ENCODE measurements around the gene FGF18.
"Not testable (repeated sequence)": the region's sequence is repeated elsewhere in the genome, so short reads cannot be mapped to it uniquely, and the experiment has no call there.

Gene FGF18

GRCh38 chr5:171494452-171495121 lies 75.1 kb downstream of the FGF18 start:
- 0 out of 2 replicates have a peak overlapping the region, but pooled peaks have one; percentile 12 for H3K4me3 ChIP-seq (ENCODE audit: low read depth, low read length)
- no peak for TF ChIP-seq CTCF (IDR thresholded peaks at IDR 0.05; ENCODE audit: low read depth, low read length)

- no peak for TF ChIP-seq CTCF (IDR thresholded peaks at IDR 0.05; ENCODE audit: low read depth, low read length)
- H3K4me3 ChIP-seq (ENCODE audit: low read depth, low read length), result no peak overlapping the region
Observed at GRCh38 chr5:171495122-171495700, 75.8 kb downstream of the FGF18 start.

- no peak overlapping the region for H3K4me3 ChIP-seq (ENCODE audit: low read depth, low read length)
- no peak for TF ChIP-seq CTCF (IDR thresholded peaks at IDR 0.05; ENCODE audit: low read depth, low read length)
Observed at GRCh38 chr5:171496456-171496855, 77.0 kb downstream of the FGF18 start.

DNA sequence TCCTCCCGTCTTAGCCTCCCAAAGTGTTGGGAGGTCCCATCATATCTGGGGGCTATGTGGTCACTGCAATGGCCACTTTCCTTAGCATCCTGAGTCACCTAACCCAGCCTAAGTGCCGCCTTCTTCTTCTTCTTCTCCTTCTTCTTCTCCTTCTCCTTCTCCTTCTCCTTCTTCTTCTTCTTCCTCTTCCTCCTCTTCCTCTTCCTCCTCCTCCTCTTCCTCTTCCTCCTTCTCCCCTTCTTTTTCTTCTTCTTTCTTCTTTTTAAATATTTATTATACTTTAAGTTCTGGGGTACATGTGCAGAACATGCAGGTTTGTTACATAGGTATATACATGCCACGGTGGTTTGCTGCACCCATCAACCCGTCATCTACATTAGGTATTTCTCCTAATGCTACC lies 78.0 kb downstream of the FGF18 start:
- H3K4me3 ChIP-seq (ENCODE audit: low read depth, low read length), result not testable (repeated sequence)

- no peak for TF ChIP-seq CTCF (IDR thresholded peaks at IDR 0.05; ENCODE audit: low read depth, low read length)
- H3K4me3 ChIP-seq (ENCODE audit: low read depth, low read length), result no peak overlapping the region
Observed at GRCh38 chr5:171498166-171498565, 78.7 kb downstream of the FGF18 start.

DNA sequence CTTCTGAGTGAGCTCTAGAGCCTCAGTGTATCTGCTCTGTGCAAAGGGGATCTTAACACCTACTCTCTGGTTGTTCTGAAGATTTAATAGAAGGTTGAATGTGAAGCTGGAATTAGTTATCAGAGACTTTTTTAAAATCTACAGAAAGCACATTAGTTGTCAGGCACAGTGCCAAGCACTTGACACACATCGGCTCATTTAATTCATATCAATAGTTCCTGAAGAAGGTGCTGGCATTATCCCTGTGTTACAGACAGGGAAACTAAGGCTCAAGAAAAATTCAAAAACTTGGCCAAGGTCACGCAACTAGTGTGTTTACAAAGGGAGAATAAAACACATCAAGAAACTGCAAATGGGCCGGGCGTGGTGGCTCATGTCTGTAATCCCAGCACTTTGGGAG lies 80.2 kb downstream of the FGF18 start:
- H3K4me3 ChIP-seq (ENCODE audit: low read depth, low read length), result no peak overlapping the region
- TF ChIP-seq CTCF (IDR thresholded peaks at IDR 0.05; ENCODE audit: low read depth, low read length), result no peak

DNA sequence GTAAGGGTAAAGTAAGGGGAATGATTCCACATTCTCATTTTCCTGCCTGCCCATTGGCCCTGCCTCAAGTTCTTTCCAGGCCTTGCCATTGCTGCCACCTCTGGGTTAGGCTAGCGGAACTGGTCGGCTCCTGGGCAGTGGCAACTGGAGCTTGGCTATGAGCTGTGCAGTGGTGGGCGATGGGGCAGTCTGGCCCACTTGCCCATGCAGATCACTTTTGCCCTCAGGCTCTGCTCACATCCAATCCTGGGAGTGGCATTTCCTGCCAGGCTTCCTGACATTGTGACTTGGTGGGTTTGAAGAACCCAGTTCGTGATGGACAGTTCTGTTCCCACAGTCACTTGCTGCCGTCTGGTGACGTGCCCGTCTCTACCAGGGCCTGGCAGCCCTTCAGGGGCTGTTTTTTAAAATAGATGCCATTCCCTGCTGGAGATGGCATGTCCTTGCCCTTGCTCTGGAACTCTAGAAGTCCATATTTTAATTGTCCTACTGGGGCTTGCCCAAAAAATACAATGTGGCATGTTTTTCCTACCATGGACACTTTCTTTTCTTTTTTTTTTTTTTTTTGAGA lies 86.1 kb downstream of the FGF18 start:
- H3K4me3 ChIP-seq (ENCODE audit: low read depth, low read length), result no peak overlapping the region
- no peak for TF ChIP-seq CTCF (IDR thresholded peaks at IDR 0.05; ENCODE audit: low read depth, low read length)
